Mucosa of stomach (tissue), 1 donor: ENCODE data around the gene RHBDD3.
"Not testable (repeated sequence)": the region's sequence is repeated elsewhere in the genome, so short reads cannot be mapped to it uniquely, and the experiment has no call there.

ENCODE experiments used
- H3K27me3 ChIP-seq: one replicate; pipeline ENCODE4 v1.7.0; 2013; ENCODE audit warnings: mild to moderate bottlenecking, low read length; ENCODE audit not compliant: control insufficient read depth, insufficient read depth
- H3K36me3 ChIP-seq: one replicate; pipeline ENCODE4 v1.7.0; 2013; ENCODE audit warnings: low read length; ENCODE audit not compliant: control insufficient read depth, insufficient read depth
- H3K4me1 ChIP-seq: one replicate; pipeline ENCODE4 v1.7.0; 2013; ENCODE audit warnings: mild to moderate bottlenecking, low read length; ENCODE audit not compliant: control insufficient read depth, insufficient read depth
- H3K4me3 ChIP-seq: one replicate; pipeline ENCODE4 v1.7.0; 2013; ENCODE audit warnings: low read length
- H3K9ac ChIP-seq: one replicate; pipeline ENCODE4 v1.7.0; 2013; ENCODE audit warnings: mild to moderate bottlenecking, low read length, moderate library complexity
- H3K9me3 ChIP-seq: one replicate; pipeline ENCODE4 v1.7.0; 2013; ENCODE audit warnings: mild to moderate bottlenecking, low read length, moderate library complexity; ENCODE audit not compliant: control insufficient read depth
- donor health status: Pancreatic carcinoma.

The RHBDD3 gene

GRCh38 chr22:29226351-29226981, 41.3 kb downstream of the RHBDD3 start:
- Histone ChIP-seq H3K4me1 (peaks cover 9% of the 10 kb centered on the region), H3K9ac (no peak overlapping the region), H3K4me3 (no peak overlapping the region), H3K36me3 (no peaks in the 10 kb centered on the region), H3K27me3 (no peaks in the 10 kb centered on the region), H3K9me3 (no peaks in the 10 kb centered on the region)

GRCh38 chr22:29225422-29226090, 42.2 kb downstream of the RHBDD3 start:
- Histone ChIP-seq H3K4me3 (no peak overlapping the region), H3K27me3 (no peaks in the 10 kb centered on the region), H3K4me1 (peaks cover 13% of the 10 kb centered on the region), H3K36me3 (no peaks in the 10 kb centered on the region), H3K9me3 (no peaks in the 10 kb centered on the region), H3K9ac (no peak overlapping the region)

GRCh38 chr22:29224859-29225410, 42.8 kb downstream of the RHBDD3 start:
- H3K4me1 ChIP-seq: peaks cover 19% of the 10 kb centered on the region
- no peak overlapping the region for H3K4me3 ChIP-seq
- no peaks in the 10 kb centered on the region for H3K9me3 ChIP-seq
- H3K27me3 ChIP-seq: no peaks in the 10 kb centered on the region
- no peak overlapping the region for H3K9ac ChIP-seq
- no peaks in the 10 kb centered on the region for H3K36me3 ChIP-seq

DNA sequence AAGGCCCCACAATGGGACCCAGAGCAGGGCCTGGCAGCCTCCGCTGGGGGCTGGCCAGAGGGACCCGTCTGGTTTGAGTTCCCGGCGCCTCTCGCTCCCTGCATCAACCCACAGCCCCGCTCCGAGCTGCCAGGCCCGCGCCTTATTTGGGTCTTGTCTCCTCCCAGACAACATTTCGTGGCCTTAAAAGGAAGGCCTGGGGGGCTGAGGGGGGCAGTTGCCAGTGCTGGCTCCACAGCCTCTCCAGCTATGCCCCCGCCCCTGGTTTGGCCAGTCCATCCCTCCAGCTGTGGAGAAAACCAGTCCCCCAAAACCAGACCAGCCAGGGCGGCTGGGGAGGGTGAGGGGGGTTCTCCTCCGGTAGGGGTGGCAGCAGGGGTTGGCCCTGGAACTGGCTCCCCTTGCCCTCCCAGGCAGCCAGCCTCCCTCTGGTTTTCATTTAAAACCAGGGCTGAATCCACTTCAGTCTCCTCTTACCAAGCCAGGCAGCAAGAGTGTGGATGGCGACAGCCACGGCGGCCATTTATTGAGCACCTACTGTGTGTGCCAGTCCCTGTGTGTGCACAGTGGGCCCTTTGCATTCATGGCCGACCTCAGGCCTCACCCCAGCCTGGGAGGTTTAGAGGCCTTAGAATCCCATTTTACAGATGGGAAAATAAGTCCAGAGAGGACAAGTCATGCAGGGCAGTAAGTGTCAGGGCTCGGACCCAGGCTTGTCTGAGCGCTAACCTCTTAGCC, 43.5 kb downstream of the RHBDD3 start:
- no peaks in the 10 kb centered on the region for H3K36me3 ChIP-seq
- H3K9me3 ChIP-seq: no peaks in the 10 kb centered on the region
- H3K27me3 ChIP-seq: no peaks in the 10 kb centered on the region
- no peak overlapping the region for H3K9ac ChIP-seq
- H3K4me1 ChIP-seq: peaks cover 21% of the 10 kb centered on the region
- no peak overlapping the region for H3K4me3 ChIP-seq

DNA sequence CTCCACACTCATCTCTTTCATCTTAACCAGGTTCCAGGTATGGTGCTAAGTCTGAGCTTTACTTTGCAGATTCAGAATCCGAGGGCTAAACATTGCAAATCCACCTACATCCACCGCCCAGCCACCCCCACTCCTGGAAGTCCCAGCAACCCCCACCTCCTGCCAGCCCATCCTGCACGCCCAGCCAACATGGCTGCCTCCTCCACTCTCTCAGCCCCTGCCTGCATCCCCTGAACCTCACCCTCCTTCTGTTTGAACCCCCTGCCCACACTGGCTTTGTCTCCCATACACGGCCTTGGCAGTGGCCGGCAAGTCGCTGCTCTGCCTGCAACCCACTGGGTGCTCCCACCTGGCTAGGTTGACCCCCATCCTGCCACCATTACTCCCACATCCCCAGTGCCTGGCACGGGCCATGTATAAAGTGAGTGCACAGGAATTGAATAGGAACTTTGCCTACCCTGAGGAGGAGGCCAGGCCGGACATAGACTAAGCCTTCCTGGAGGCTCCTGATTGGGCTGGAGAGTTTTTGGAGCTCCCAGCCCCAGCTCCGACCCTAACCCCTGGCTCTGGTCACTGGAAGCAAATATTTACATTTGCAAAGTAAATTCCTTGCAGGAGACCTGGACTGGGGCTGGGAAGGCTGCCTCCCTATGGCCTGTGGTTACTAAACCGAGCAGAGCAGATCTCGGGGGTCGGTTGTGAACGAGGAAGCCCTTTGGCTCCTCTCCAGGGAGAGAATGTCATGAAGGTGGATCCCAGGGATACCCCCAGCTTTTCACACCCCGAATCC, 47.7 kb downstream of the RHBDD3 start:
- H3K4me3 ChIP-seq: no peak overlapping the region
- H3K27me3 ChIP-seq: no peaks in the 10 kb centered on the region
- no peak overlapping the region for H3K9ac ChIP-seq
- H3K36me3 ChIP-seq: no peaks in the 10 kb centered on the region
- peaks cover 16% of the 10 kb centered on the region for H3K4me1 ChIP-seq
- H3K9me3 ChIP-seq: no peaks in the 10 kb centered on the region

DNA sequence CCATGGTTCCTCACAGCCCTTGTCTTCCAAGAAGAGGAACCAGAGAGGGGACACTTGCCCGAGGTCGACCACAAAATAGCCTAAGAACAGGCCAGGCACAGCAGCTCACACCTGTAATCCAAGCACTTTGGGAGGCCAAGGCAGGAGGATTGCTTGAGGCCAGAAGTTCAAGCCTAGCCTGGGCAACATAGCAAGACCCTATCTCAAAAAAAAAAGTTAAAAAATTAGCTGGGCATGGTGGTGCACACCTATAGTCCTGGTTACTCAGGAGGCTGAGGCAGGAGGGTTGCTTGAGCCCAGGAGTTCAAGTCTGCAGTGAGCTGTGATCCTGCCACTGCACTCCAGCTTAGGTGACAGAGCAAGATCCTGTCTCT, 48.4 kb downstream of the RHBDD3 start:
- not testable (repeated sequence) for H3K9ac ChIP-seq, H3K9me3 ChIP-seq, H3K27me3 ChIP-seq, H3K4me3 ChIP-seq, H3K36me3 ChIP-seq
- peaks cover 14% of the 10 kb centered on the region for H3K4me1 ChIP-seq

GRCh38 chr22:29218758-29219408, 48.9 kb downstream of the RHBDD3 start:
- Histone ChIP-seq H3K4me3 (no peak overlapping the region), H3K9me3 (no peaks in the 10 kb centered on the region), H3K4me1 (peaks cover 11% of the 10 kb centered on the region), H3K27me3 (no peaks in the 10 kb centered on the region), H3K36me3 (no peaks in the 10 kb centered on the region), H3K9ac (no peak overlapping the region)

- no peaks in the 10 kb centered on the region for H3K36me3 ChIP-seq
- H3K4me1 ChIP-seq: peaks cover 11% of the 10 kb centered on the region
- H3K9ac ChIP-seq: no peak overlapping the region
- no peaks in the 10 kb centered on the region for H3K27me3 ChIP-seq
- no peaks in the 10 kb centered on the region for H3K9me3 ChIP-seq
- H3K4me3 ChIP-seq: no peak overlapping the region
These were observed 49.7 kb downstream of the RHBDD3 start for GRCh38 chr22:29217827-29218757.

DNA sequence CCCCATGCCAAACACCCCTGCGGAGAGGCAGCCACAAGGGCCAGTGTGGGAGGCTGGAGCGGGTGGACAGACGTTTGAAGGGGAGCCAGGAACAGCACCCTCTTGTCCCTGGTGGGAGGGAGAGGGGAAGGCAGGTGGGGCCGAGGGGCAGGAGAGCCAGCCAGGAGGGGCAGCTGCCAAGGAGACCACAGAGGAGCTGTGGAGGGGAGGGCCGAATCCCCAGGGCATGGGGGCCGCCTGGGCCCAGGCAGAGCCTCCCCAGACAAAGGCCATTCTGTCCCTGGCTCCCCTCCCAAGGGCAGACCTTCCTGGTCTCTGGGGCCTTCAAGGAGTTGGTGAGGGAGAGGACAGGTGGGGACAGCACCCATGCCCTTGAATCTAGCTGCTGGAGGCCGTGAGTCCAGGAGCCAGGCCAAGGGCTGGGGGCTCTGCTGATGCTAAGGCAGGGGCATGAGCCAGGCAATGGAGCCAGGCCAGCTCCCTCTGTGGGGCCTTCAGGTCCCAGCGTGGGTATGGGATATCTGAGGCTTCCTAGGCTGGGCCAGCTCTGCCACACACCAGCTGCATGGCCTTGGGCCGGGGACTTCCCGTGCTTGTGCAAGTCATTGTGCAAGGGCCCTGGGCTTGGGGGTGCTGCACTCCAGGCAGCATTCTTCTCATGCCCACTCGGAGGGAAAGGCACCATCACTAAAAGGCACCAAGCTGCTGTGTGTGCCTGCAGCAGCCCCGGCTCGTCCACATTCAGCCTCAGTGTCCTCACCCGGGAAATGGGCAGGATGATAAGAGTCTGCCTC, 50.7 kb downstream of the RHBDD3 start:
- no peaks in the 10 kb centered on the region for H3K36me3 ChIP-seq
- H3K9ac ChIP-seq: no peak overlapping the region
- H3K4me3 ChIP-seq: no peak overlapping the region
- H3K27me3 ChIP-seq: no peaks in the 10 kb centered on the region
- H3K4me1 ChIP-seq: peaks cover 11% of the 10 kb centered on the region
- H3K9me3 ChIP-seq: no peaks in the 10 kb centered on the region
